Skin epidermis (tissue), 12 donors: ENCODE results near the gene L2HGDH.
"Not testable (repeated sequence)": the region's sequence is repeated elsewhere in the genome, so short reads cannot be mapped to it uniquely, and the experiment has no call there.

Experiments used
- H3K27ac ChIP-seq, 21 experiments: fragments of 200-600 bp; sonication (generic) in 11 of 21; one replicate each; pipeline ENCODE4 v1.5.0; 2020; ENCODE audit warnings: mild to moderate bottlenecking in 3 of 21, inconsistent platforms in 2 of 21, moderate library complexity in 2 of 21
- H3K4me3 ChIP-seq, 7 experiments: fragments of 200-600 bp; sonication (generic) in 2 of 7; one replicate each; pipeline ENCODE4 v1.5.0; 2020; ENCODE audit warnings: inconsistent platforms in 2 of 7, mild to moderate bottlenecking in 2 of 7, moderate library complexity in 1 of 7

L2HGDH gene

GRCh38 chr14:50342221-50343078 is 30.4 kb upstream of the L2HGDH start:
- Histone ChIP-seq H3K4me3 (peak overlapping the region in 1 of 7 experiments; percentile 11), H3K27ac (peak overlapping the region in 14 of 21 experiments; percentile 5 to 73 (median 47))

GRCh38 chr14:50340963-50341362 is 28.9 kb upstream of the L2HGDH start:
- peak overlapping the region in 2 of 21 experiments; percentile 29 to 69 for H3K27ac ChIP-seq

GRCh38 chr14:50340045-50340444 is 28.0 kb upstream of the L2HGDH start:
- no peak overlapping the region for H3K27ac ChIP-seq
- H3K4me3 ChIP-seq: no peak overlapping the region

More at GRCh38 chr14:50340963-50341362, 28.9 kb upstream of the L2HGDH start:
- no peak overlapping the region for H3K4me3 ChIP-seq

- Histone ChIP-seq H3K27ac (no peak overlapping the region), H3K4me3 (no peak overlapping the region)
These were observed 27.3 kb upstream of the L2HGDH start for GRCh38 chr14:50339178-50339804.

GRCh38 chr14:50338587-50338986 is 26.6 kb upstream of the L2HGDH start:
- no peak overlapping the region for H3K27ac ChIP-seq

GRCh38 chr14:50335989-50336824 is 24.2 kb upstream of the L2HGDH start:
- Histone ChIP-seq H3K4me3 (no peak overlapping the region), H3K27ac (peak overlapping the region in 19 of 21 experiments; percentile 24 to 84 (median 59))

More at GRCh38 chr14:50338587-50338986, 26.6 kb upstream of the L2HGDH start:
- no peak overlapping the region for H3K4me3 ChIP-seq

- H3K27ac ChIP-seq: peak overlapping the region in 19 of 21 experiments; percentile 24 to 84 (median 58)
- H3K4me3 ChIP-seq: no peak overlapping the region
These were observed 23.4 kb upstream of the L2HGDH start for GRCh38 chr14:50335389-50335788.

- Histone ChIP-seq H3K4me3 (no peak overlapping the region), H3K27ac (peak overlapping the region in 4 of 21 experiments; percentile 1 to 84 (median 80))
These were observed 22.2 kb upstream of the L2HGDH start for GRCh38 chr14:50334211-50334610.

GRCh38 chr14:50333014-50333509 is 21.0 kb upstream of the L2HGDH start:
- Histone ChIP-seq H3K27ac (no peak overlapping the region), H3K4me3 (no peak overlapping the region)

GRCh38 chr14:50331596-50331995 is 19.6 kb upstream of the L2HGDH start:
- H3K27ac ChIP-seq: no peak overlapping the region

GRCh38 chr14:50321009-50321660 is 9.1 kb upstream of the L2HGDH start:
- H3K4me3 ChIP-seq: peak overlapping the region in 2 of 7 experiments; percentile 4 to 16
- H3K27ac ChIP-seq: peak overlapping the region in 19 of 21 experiments; percentile 20 to 76 (median 61)

More at GRCh38 chr14:50331596-50331995, 19.6 kb upstream of the L2HGDH start:
- H3K4me3 ChIP-seq: no peak overlapping the region

GRCh38 chr14:50320283-50320682 is 8.3 kb upstream of the L2HGDH start:
- Histone ChIP-seq H3K4me3 (peak overlapping the region in 1 of 7 experiments; percentile 16), H3K27ac (peak overlapping the region in 17 of 21 experiments; percentile 24 to 68 (median 60))

GRCh38 chr14:50319721-50320120 is 7.7 kb upstream of the L2HGDH start:
- Histone ChIP-seq H3K4me3 (no peak overlapping the region), H3K27ac (peak overlapping the region in 13 of 21 experiments; percentile 31 to 68 (median 60))

GRCh38 chr14:50319293-50319692 is 7.3 kb upstream of the L2HGDH start:
- Histone ChIP-seq H3K27ac (peak overlapping the region in 8 of 21 experiments; percentile 41 to 66 (median 60)), H3K4me3 (no peak overlapping the region)

- Histone ChIP-seq H3K27ac (no peak overlapping the region), H3K4me3 (no peak overlapping the region)
These were observed 6.1 kb upstream of the L2HGDH start for GRCh38 chr14:50318031-50318626.

GRCh38 chr14:50314098-50314497 is 2.1 kb upstream of the L2HGDH start:
- not testable (repeated sequence) for H3K4me3 ChIP-seq, H3K27ac ChIP-seq

- Histone ChIP-seq H3K27ac (peak overlapping the region; percentile 50 to 98 (median 94)), H3K4me3 (peak overlapping the region; percentile 57 to 95 (median 87))
These were observed 665 bp upstream of the L2HGDH start for GRCh38 chr14:50312734-50313054.

- H3K27ac ChIP-seq: peak overlapping the region; percentile 15 to 98 (median 94)
- H3K4me3 ChIP-seq: peak overlapping the region; percentile 57 to 95 (median 87)
These were observed 575 bp downstream of the L2HGDH start for GRCh38 chr14:50311337-50311971.
